ENCODE measurements around the gene POLR1F.

DNA sequence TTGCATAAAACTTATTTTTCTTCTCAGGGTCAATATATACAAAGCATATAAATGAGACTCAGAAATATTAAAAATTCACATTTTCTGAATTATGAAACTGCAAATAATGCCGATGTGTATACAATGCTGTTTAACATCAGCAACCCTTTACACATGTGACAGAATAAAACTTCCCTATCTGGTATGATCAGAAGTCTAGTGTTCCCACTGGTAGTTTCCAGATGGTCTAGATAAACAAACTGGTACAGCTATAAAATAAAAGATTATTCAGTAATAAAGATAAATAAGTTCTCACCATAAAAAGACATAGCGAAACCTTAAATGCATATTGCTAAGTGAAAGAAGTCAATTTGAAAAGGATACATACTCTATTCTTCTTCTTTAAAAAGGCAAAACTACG, 7.9 kb downstream of the POLR1F start:
- TF ChIP-seq RAD21 (IDR thresholded peaks at IDR 0.05) = no peak
- TF ChIP-seq, protein P1, sequence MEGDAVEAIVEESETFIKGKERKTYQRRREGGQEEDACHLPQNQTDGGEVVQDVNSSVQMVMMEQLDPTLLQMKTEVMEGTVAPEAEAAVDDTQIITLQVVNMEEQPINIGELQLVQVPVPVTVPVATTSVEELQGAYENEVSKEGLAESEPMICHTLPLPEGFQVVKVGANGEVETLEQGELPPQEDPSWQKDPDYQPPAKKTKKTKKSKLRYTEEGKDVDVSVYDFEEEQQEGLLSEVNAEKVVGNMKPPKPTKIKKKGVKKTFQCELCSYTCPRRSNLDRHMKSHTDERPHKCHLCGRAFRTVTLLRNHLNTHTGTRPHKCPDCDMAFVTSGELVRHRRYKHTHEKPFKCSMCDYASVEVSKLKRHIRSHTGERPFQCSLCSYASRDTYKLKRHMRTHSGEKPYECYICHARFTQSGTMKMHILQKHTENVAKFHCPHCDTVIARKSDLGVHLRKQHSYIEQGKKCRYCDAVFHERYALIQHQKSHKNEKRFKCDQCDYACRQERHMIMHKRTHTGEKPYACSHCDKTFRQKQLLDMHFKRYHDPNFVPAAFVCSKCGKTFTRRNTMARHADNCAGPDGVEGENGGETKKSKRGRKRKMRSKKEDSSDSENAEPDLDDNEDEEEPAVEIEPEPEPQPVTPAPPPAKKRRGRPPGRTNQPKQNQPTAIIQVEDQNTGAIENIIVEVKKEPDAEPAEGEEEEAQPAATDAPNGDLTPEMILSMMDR (IDR thresholded peaks at IDR 0.05; ENCODE audit: low read depth, low read length, missing input control) = no peak
- TF ChIP-seq, protein P2, sequence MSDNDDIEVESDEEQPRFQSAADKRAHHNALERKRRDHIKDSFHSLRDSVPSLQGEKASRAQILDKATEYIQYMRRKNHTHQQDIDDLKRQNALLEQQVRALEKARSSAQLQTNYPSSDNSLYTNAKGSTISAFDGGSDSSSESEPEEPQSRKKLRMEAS (IDR thresholded peaks at IDR 0.05) = no peak
- TF ChIP-seq HNF4A (conservative IDR thresholded peaks at IDR 0.05) = no peak
- no peak for TF ChIP-seq TAF1 (conservative IDR thresholded peaks at IDR 0.05)
- TF ChIP-seq EGR1 (IDR thresholded peaks at IDR 0.05; ENCODE audit: low read depth in 2 of 2) = no peak
- TF ChIP-seq, protein P3, sequence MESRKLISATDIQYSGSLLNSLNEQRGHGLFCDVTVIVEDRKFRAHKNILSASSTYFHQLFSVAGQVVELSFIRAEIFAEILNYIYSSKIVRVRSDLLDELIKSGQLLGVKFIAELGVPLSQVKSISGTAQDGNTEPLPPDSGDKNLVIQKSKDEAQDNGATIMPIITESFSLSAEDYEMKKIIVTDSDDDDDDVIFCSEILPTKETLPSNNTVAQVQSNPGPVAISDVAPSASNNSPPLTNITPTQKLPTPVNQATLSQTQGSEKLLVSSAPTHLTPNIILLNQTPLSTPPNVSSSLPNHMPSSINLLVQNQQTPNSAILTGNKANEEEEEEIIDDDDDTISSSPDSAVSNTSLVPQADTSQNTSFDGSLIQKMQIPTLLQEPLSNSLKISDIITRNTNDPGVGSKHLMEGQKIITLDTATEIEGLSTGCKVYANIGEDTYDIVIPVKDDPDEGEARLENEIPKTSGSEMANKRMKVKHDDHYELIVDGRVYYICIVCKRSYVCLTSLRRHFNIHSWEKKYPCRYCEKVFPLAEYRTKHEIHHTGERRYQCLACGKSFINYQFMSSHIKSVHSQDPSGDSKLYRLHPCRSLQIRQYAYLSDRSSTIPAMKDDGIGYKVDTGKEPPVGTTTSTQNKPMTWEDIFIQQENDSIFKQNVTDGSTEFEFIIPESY (IDR thresholded peaks at IDR 0.05) = no peak

Data from liver (tissue), 3 donors.